Superior temporal gyrus (tissue), 1 donor: ENCODE data around the gene LEPROT.

Source experiments
- DNase-seq: peaks from one replicate; pipeline ENCODE4 v3.0.0-alpha.2; 2016; ENCODE audit errors: extremely low spot score

The LEPROT gene

GRCh38 chr1:65477414-65478378 is 57.2 kb downstream of the LEPROT start:
- no peak for DNase-seq

GRCh38 chr1:65478379-65479026 is 58.0 kb downstream of the LEPROT start:
- DNase-seq, result no peak

- no peak for DNase-seq
These were observed 59.2 kb downstream of the LEPROT start for GRCh38 chr1:65479554-65480204.

GRCh38 chr1:65480684-65481405 is 60.4 kb downstream of the LEPROT start:
- DNase-seq, result no peak

GRCh38 chr1:65483993-65484754 is 63.7 kb downstream of the LEPROT start:
- no peak for DNase-seq
